Measurements from ENCODE around the gene H6PD. TPM values are rescaled to one million over a fixed set of nuclear protein-coding genes. Genes with fewer than 3 reads are reported as not detected.

The H6PD gene
- total and polyA plus RNA-seq, 9 of the 15 experiments (the other 6 are each of a cell fraction or from before 2014, with no cell fraction given): 0.04 to 2.5 (median 0.95) TPM

DNA sequence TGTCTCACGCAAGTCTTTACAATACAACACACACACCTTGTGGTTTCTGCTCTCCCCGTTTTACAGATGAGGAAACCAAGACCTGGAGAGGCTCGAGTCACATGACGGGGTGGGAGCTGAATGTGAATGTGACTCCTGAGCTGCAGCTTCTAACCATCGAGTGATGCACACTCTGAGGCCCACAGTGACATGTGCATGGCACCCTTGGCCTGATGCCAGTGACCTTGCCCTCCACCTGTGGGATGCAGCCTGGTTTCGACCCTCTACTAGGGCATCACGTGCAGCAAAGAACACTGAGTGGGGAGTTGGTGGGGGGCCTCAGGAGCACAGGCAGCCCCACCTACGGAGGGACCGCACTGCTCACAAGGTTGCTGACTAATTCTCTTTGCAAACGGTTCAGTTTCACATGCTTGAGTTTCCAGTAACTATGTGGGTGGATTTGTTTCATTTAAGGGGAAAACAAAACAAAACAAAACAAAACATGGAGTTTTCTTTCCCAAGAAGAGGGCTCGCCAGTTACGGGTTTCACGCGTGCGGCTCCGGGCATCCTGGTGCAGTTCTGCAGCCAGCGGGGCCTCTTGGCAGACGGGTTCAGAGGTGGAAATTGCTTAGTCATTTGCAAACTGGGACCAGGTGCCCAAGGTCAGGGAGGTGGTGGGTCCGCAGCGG is 81.0 kb downstream of the H6PD start:
- Histone ChIP-seq H3K27me3 (ENCODE audit: control insufficient read depth in 2 of 2, insufficient read depth in 2 of 2, low read length in 2 of 2) (peaks cover 48 to 94% of the 10 kb centered on the region in 2 experiments; a peak in 4 of 5 replicates), H3K36me3 (ENCODE audit: control insufficient read depth, insufficient read depth, low read length) (no peaks in the 10 kb centered on the region), H3K4me2 (ENCODE audit: insufficient read depth, low read length) (no peak overlapping the region), H3K27ac (ENCODE audit: extremely low read depth, low read depth, low read length) (no peak overlapping the region), H2AFZ (ENCODE audit: low read depth, low read length) (no peak overlapping the region), H3K9me1 (ENCODE audit: control insufficient read depth, insufficient read depth, low read length) (no peaks in the 10 kb centered on the region), H4K20me1 (replicated peaks; ENCODE audit: control insufficient read depth, insufficient read depth, low read length) (peaks cover 26% of the 10 kb centered on the region), H3K4me3 (no peak overlapping the region), H3K4me1 (replicated peaks in 1 of 2; ENCODE audit: control insufficient read depth in 2 of 2, insufficient read depth in 2 of 2, low read length in 2 of 2) (peaks cover 0 to 26% of the 10 kb centered on the region in 2 experiments; a peak in 4 of 5 replicates), H3K9ac (ENCODE audit: insufficient read depth in 1 of 2, low read depth in 2 of 2, low read length in 2 of 2) (0 out of 4 replicates have a peak overlapping the region, but pooled peaks of 1 of the 2 experiments have one; percentile 38), H3K79me2 (ENCODE audit: control insufficient read depth, insufficient read depth, low read length) (no peaks in the 10 kb centered on the region), H3K9me3 (replicated peaks; ENCODE audit: control insufficient read depth, insufficient read depth, low read depth, low read length) (no peaks in the 10 kb centered on the region)
- CTCF ChIA-PET (ENCODE audit: low intra/inter-chr PET ratio): no interaction called here
- in situ Hi-C loops (cut with MboI) (no loop called here), intact Hi-C loops (cut with micrococcal nuclease) (no loop called here)
- ATAC-seq: no peak
- TF ChIP-seq C11orf30 (IDR thresholded peaks at IDR 0.05; ENCODE audit: low read depth) (peak; percentile 58), NRF1 (conservative IDR thresholded peaks at IDR 0.05 in 1 of 2, IDR thresholded peaks at IDR 0.05 in 1 of 2) (no peak), BCOR (IDR thresholded peaks at IDR 0.05) (peak; percentile 16; the same call in 1 of the 2 replicates), RBM25 (IDR thresholded peaks at IDR 0.05; ENCODE audit: low read depth, low read length, severe bottlenecking) (peak; percentile 26), PURB (CRISPR knock-in tag; IDR thresholded peaks at IDR 0.05; ENCODE audit: low read depth) (no peak), ATF1 (CRISPR knock-in tag; IDR thresholded peaks at IDR 0.05) (no peak), ATF1 (tag; IDR thresholded peaks at IDR 0.05) (0 out of 2 replicates have a peak, but pooled peaks have one; percentile 13), MAFG (tag; conservative IDR thresholded peaks at IDR 0.05) (peak; percentile 57; the same call in 1 of the 2 replicates), BHLHE40 (IDR thresholded peaks at IDR 0.05; ENCODE audit: low read length) (peak; percentile 19; the same call in 1 of the 2 replicates), NFIC (IDR thresholded peaks at IDR 0.05) (peak; percentile 85), ZNF121 (CRISPR knock-in tag; conservative IDR thresholded peaks at IDR 0.05) (no peak), RFX1 (IDR thresholded peaks at IDR 0.05) (no peak), ZNF316 (IDR thresholded peaks at IDR 0.05) (peak; percentile 27; the same call in 1 of the 2 replicates), NFE2 (IDR thresholded peaks at IDR 0.05; ENCODE audit: low read depth) (peak; percentile 47), TAF7 (tag; IDR thresholded peaks at IDR 0.05) (no peak)
- TF ChIP-seq, protein P1, sequence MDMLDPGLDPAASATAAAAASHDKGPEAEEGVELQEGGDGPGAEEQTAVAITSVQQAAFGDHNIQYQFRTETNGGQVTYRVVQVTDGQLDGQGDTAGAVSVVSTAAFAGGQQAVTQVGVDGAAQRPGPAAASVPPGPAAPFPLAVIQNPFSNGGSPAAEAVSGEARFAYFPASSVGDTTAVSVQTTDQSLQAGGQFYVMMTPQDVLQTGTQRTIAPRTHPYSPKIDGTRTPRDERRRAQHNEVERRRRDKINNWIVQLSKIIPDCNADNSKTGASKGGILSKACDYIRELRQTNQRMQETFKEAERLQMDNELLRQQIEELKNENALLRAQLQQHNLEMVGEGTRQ (CRISPR knock-in tag; IDR thresholded peaks at IDR 0.05): peak; percentile 29; the same call in 1 of the 2 replicates
- TF ChIP-seq, protein P2, sequence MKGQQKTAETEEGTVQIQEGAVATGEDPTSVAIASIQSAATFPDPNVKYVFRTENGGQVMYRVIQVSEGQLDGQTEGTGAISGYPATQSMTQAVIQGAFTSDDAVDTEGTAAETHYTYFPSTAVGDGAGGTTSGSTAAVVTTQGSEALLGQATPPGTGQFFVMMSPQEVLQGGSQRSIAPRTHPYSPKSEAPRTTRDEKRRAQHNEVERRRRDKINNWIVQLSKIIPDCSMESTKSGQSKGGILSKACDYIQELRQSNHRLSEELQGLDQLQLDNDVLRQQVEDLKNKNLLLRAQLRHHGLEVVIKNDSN (CRISPR knock-in tag; IDR thresholded peaks at IDR 0.05): peak; percentile 44; the same call in 1 of the 2 replicates
- TF ChIP-seq, protein P3, sequence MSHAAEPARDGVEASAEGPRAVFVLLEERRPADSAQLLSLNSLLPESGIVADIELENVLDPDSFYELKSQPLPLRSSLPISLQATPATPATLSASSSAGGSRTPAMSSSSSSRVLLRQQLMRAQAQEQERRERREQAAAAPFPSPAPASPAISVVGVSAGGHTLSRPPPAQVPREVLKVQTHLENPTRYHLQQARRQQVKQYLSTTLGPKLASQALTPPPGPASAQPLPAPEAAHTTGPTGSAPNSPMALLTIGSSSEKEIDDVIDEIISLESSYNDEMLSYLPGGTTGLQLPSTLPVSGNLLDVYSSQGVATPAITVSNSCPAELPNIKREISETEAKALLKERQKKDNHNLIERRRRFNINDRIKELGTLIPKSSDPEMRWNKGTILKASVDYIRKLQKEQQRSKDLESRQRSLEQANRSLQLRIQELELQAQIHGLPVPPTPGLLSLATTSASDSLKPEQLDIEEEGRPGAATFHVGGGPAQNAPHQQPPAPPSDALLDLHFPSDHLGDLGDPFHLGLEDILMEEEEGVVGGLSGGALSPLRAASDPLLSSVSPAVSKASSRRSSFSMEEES (CRISPR knock-in tag; IDR thresholded peaks at IDR 0.05): peak; percentile 60
- DNase-seq (ENCODE audit: extremely low read depth in 1 of 4, low spot score in 3 of 4): no peak
- 13% methylated on average over 20 of the region's 20 CpGs for WGBS (ENCODE audit: insufficient coverage, low coverage, missing lambda C conversion rate)
- no peak for FAIRE-seq
- BruUV-seq (replicated peaks): no TSS peak
- POLR2A ChIA-PET: interaction anchor here (0.6 kb wide), 1 partner anchor 289 kb away, joined by 3 read pairs; no protein-coding TSS in a partner anchor
